ENCODE measurements around the gene PIEZO1.

DNA sequence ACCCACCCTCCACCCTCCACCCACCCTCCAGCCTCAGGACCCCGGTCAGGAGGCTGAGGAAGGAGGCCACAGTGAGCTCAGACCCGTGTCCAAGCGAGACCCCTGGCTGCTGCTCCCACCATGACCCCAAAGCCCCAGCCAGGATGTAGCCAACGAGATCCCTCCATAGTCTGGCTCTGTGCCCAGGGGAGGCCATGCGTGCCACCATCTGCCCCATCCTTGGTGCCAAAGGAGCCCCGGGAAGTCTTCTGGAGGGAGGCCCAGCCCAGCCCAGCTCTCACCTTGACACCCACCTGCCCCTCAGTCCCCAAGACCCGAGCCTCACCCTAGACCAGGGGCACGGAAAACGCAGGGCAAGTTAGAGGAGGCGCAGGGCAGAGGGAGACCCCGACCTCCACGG is 34.2 kb downstream of the PIEZO1 start:
- no peak for TF ChIP-seq EZH2 (IDR thresholded peaks at IDR 0.05; ENCODE audit: borderline replicate concordance, low read length)
- TF ChIP-seq, protein P1, sequence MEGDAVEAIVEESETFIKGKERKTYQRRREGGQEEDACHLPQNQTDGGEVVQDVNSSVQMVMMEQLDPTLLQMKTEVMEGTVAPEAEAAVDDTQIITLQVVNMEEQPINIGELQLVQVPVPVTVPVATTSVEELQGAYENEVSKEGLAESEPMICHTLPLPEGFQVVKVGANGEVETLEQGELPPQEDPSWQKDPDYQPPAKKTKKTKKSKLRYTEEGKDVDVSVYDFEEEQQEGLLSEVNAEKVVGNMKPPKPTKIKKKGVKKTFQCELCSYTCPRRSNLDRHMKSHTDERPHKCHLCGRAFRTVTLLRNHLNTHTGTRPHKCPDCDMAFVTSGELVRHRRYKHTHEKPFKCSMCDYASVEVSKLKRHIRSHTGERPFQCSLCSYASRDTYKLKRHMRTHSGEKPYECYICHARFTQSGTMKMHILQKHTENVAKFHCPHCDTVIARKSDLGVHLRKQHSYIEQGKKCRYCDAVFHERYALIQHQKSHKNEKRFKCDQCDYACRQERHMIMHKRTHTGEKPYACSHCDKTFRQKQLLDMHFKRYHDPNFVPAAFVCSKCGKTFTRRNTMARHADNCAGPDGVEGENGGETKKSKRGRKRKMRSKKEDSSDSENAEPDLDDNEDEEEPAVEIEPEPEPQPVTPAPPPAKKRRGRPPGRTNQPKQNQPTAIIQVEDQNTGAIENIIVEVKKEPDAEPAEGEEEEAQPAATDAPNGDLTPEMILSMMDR (conservative IDR thresholded peaks at IDR 0.05 in 1 of 2, IDR thresholded peaks at IDR 0.05 in 1 of 2; ENCODE audit: extremely low read depth in 1 of 2, insufficient read depth in 1 of 2, low read depth in 1 of 2, low read length in 2 of 2) = no peak

Data from mammary epithelial cell (primary cell).